CD14-positive monocyte (primary cell): Measurements from ENCODE around the gene TACR1. TPM values are rescaled to one million over a fixed set of nuclear protein-coding genes. Genes with fewer than 3 reads are reported as not detected.

Experiments used
- DNase-seq, 3 donors: peaks; one replicate each; pipeline ENCODE4 v3.0.0-alpha.2; 2011 to 2022
- H2AFZ ChIP-seq: 2 replicates; pipeline ENCODE4 v1.6.0; 2012; ENCODE audit warnings: mild to moderate bottlenecking, low read depth, low read length, inconsistent platforms; ENCODE audit not compliant: insufficient read depth, poor library complexity, severe bottlenecking
- H3K27ac ChIP-seq, 2 donors: 1 replicate in 1 of 2; 2 replicates in 1 of 2; pipeline ENCODE4 v1.5.1; 2012 to 2013; ENCODE audit warnings: low read length in 2 of 2, control low read depth in 1 of 2, inconsistent platforms in 1 of 2, low read depth in 1 of 2, mild to moderate bottlenecking in 1 of 2
- H3K27me3 ChIP-seq, 2 donors: one replicate each; pipeline versions ENCODE4 v1.6.0 to v1.6.1; 2011 to 2013; ENCODE audit warnings: low read length in 2 of 2; ENCODE audit not compliant: control insufficient read depth in 2 of 2, insufficient read depth in 2 of 2
- H3K36me3 ChIP-seq, 2 donors: replicated peaks in 1 of 2; 1 replicate in 1 of 2; 2 replicates in 1 of 2; pipeline versions ENCODE4 v1.5.1 to v1.6.1; 2012 to 2013; ENCODE audit warnings: low read length in 2 of 2, control low read depth in 1 of 2, inconsistent platforms in 1 of 2, mild to moderate bottlenecking in 1 of 2; ENCODE audit not compliant: insufficient read depth in 2 of 2, control insufficient read depth in 1 of 2
- H3K4me1 ChIP-seq, 2 donors: 1 replicate in 1 of 2; 2 replicates in 1 of 2; pipeline versions ENCODE4 v1.5.1 to v1.6.1; 2012 to 2013; ENCODE audit warnings: low read length in 2 of 2, control low read depth in 1 of 2, inconsistent platforms in 1 of 2, mild to moderate bottlenecking in 1 of 2, moderate library complexity in 1 of 2; ENCODE audit not compliant: insufficient read depth in 2 of 2, control insufficient read depth in 1 of 2
- H3K4me2 ChIP-seq: replicated peaks from 2 replicates; pipeline ENCODE3; 2012; ENCODE audit warnings: low read length, moderate library complexity, mild to moderate bottlenecking; ENCODE audit not compliant: poor library complexity, severe bottlenecking; ENCODE audit errors: extremely low read depth
- H3K4me3 ChIP-seq, 3 experiments: fragments of 200-600 bp in 1 of 3; sonication (generic) in 1 of 3; replicated peaks in 1 of 3; 1 replicate in 2 of 3; 2 replicates in 1 of 3; pipeline ENCODE4 v1.5.1; 2011 to 2013; ENCODE audit warnings: low read length in 3 of 3, mild to moderate bottlenecking in 3 of 3, control low read depth in 2 of 3, low read depth in 2 of 3, inconsistent platforms in 1 of 3, moderate library complexity in 1 of 3
- H3K79me2 ChIP-seq: 2 replicates; pipeline ENCODE4 v1.6.0; 2012; ENCODE audit warnings: mild to moderate bottlenecking, control low read depth, inconsistent platforms, low read length, moderate library complexity; ENCODE audit not compliant: insufficient read depth
- H3K9ac ChIP-seq: 2 replicates; pipeline ENCODE4 v1.6.0; 2017; ENCODE audit warnings: low read length, mild to moderate bottlenecking; ENCODE audit not compliant: insufficient read depth, poor library complexity, severe bottlenecking
- H3K9me3 ChIP-seq, 2 donors: replicated peaks in 1 of 2; 1 replicate in 1 of 2; 2 replicates in 1 of 2; pipeline versions ENCODE4 v1.5.1 to v1.6.1; 2012 to 2013; ENCODE audit warnings: low read length in 2 of 2, control low read depth in 1 of 2; ENCODE audit not compliant: control insufficient read depth in 1 of 2, insufficient read depth in 1 of 2
- H4K20me1 ChIP-seq: 2 replicates; pipeline ENCODE4 v1.6.0; 2012; ENCODE audit warnings: mild to moderate bottlenecking, low read length, control low read depth, moderate library complexity; ENCODE audit not compliant: insufficient read depth
- H3K27ac Mint-ChIP-seq, 7 donors: one replicate each; pipeline ENCODE4 v1.8.0; 2020; ENCODE audit warnings: mild to moderate bottlenecking in 7 of 7, mixed read lengths in 7 of 7, moderate library complexity in 6 of 7, inconsistent platforms in 2 of 7
- H3K27me3 Mint-ChIP-seq, 3 donors: one replicate each; pipeline ENCODE4 v1.8.0; 2021 to 2022; ENCODE audit warnings: low read depth in 3 of 3, mild to moderate bottlenecking in 3 of 3, mixed read lengths in 3 of 3, moderate library complexity in 3 of 3, inconsistent platforms in 1 of 3
- H3K36me3 Mint-ChIP-seq, 2 donors: one replicate each; pipeline ENCODE4 v1.8.0; 2020; ENCODE audit warnings: mixed read lengths in 2 of 2, inconsistent platforms in 1 of 2, mild to moderate bottlenecking in 1 of 2
- H3K4me1 Mint-ChIP-seq: one replicate; pipeline ENCODE4 v1.8.0; 2020; ENCODE audit warnings: mild to moderate bottlenecking, mixed read lengths
- H3K4me3 Mint-ChIP-seq, 2 donors: one replicate each; pipeline ENCODE4 v1.8.0; 2020; ENCODE audit warnings: mild to moderate bottlenecking in 2 of 2, mixed read lengths in 2 of 2, moderate library complexity in 1 of 2
- H3K9me3 Mint-ChIP-seq, 7 donors: one replicate each; pipeline ENCODE4 v1.8.0; 2020 to 2022; ENCODE audit warnings: mixed read lengths in 7 of 7, mild to moderate bottlenecking in 6 of 7, moderate library complexity in 6 of 7, inconsistent platforms in 2 of 7
- WGBS: methylation state at CpG from one replicate; pipeline ENCODE4 v1.1.5; 2013; ENCODE audit warnings: missing lambda C conversion rate; ENCODE audit not compliant: insufficient coverage; 5-methylcytosine and 5-hydroxymethylcytosine counted together
- intact Hi-C, 2 donors: fragments of 100-400 bp; cut with micrococcal nuclease; formaldehyde crosslinking; loops; one replicate each; pipeline versions ENCODE4 v1.15.0 to v1.15.1; 2023
- polyA plus RNA-seq, 3 donors: library from polyadenylated mRNA; depleted of rRNA in 1 of 3; unstranded in 2 of 3; stranded (reverse) in 1 of 3; fragments of 300-500 nt in 2 of 3; fragments of >200 nt in 1 of 3; fragmentation: Illumina TruSeq in 2 of 3; gene quantifications; 1 replicate in 2 of 3; 2 replicates in 1 of 3; pipeline ENCODE4 v1.2.3, GENCODE V29; 2012 to 2021
- TF ChIP-seq, protein P1 (sequence below): fragments of 200-600 bp; IDR thresholded peaks from one replicate; pipeline ENCODE4 v1.8.0; 2022; ENCODE audit warnings: antibody characterized with exemption, mild to moderate bottlenecking

TACR1 gene
- polyA plus RNA-seq, 3 donors, result not detected

DNA sequence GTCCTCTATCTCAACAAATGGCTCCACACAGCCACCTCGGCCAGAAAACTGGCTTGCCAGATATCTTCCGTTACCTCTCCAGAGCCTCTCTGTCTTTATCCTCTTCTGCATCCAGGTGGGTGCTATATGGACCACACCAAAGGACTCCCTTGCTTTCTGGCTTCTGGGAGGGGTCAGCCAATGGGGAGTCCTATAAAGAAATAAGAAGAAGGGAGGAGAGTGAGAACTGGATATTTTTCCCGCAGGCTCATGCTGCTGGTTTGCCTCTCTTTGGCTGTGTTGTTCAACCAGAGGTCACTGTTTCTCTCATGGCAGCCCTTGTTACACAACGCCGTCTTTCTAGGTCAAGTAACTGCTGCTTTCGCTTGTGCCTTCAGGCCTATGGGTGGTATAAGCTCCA lies 168.1 kb downstream of the TACR1 start:
- no peak overlapping the region for H3K4me3 ChIP-seq
- no peaks in the 10 kb centered on the region for H3K9me3 ChIP-seq
- no peak overlapping the region for H3K9ac ChIP-seq
- H3K27me3 ChIP-seq, result no peaks in the 10 kb centered on the region
- no peak for DNase-seq
- no peak overlapping the region for H2AFZ ChIP-seq
- H3K4me1 ChIP-seq, result peaks cover 22 to 25% of the 10 kb centered on the region in 2 donors
- 96% methylated on average over 4 of the region's 6 CpGs for WGBS
- Mint-ChIP-seq H3K27ac (no peak overlapping the region), H3K4me1 (peaks cover 24% of the 10 kb centered on the region), H3K9me3 (no peaks in the 10 kb centered on the region), H3K4me3 (no peak overlapping the region), H3K27me3 (peaks cover 0 to 1% (median 0%) of the 10 kb centered on the region in 3 donors), H3K36me3 (no peaks in the 10 kb centered on the region)
- no peaks in the 10 kb centered on the region for H3K36me3 ChIP-seq
- intact Hi-C loops, result no loop called here
- no peaks in the 10 kb centered on the region for H3K79me2 ChIP-seq
- no peak overlapping the region for H3K4me2 ChIP-seq
- H3K27ac ChIP-seq, result no peak overlapping the region
- TF ChIP-seq, protein P1, sequence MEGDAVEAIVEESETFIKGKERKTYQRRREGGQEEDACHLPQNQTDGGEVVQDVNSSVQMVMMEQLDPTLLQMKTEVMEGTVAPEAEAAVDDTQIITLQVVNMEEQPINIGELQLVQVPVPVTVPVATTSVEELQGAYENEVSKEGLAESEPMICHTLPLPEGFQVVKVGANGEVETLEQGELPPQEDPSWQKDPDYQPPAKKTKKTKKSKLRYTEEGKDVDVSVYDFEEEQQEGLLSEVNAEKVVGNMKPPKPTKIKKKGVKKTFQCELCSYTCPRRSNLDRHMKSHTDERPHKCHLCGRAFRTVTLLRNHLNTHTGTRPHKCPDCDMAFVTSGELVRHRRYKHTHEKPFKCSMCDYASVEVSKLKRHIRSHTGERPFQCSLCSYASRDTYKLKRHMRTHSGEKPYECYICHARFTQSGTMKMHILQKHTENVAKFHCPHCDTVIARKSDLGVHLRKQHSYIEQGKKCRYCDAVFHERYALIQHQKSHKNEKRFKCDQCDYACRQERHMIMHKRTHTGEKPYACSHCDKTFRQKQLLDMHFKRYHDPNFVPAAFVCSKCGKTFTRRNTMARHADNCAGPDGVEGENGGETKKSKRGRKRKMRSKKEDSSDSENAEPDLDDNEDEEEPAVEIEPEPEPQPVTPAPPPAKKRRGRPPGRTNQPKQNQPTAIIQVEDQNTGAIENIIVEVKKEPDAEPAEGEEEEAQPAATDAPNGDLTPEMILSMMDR, result no peak
- no peaks in the 10 kb centered on the region for H4K20me1 ChIP-seq

DNA sequence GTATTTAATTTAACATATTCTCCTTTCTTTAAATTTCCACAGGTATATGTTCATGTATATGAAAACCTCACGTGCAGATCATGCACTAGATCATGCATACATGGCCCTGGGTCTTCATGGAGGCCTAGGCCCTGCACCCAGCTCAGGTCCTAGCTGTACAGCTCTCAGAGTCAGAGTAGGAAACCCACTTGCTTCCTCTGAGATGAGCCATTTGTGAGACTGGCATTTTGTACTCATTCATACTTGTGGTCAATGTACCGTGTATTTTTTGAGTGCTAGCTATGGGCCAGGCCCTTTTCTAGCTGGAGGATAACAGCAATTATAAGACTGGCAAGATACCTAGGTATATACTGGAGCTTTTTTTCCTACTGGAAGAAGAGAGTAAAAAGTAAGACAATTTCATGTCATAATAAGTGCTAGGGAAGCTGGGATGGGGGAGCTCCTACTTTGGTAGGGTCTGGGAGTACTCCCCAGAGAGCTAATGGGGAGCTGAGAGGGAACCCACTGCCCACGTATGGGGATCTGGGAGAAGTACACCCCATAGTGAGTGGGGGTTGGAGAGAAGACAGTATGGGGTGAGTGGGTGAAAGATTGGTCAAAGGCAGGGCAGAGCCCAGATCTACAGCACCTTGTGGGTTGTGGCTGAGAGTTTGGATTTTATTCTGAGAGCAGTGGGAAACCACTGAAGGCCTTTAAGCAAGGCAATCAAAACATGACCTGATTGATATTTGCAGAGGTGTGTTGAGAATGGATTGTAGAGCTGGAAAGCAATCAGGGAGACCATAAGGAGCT lies 168.9 kb downstream of the TACR1 start:
- Mint-ChIP-seq H3K9me3 (no peaks in the 10 kb centered on the region), H3K27me3 (peaks cover 0 to 1% (median 0%) of the 10 kb centered on the region in 3 donors), H3K27ac (no peak overlapping the region), H3K36me3 (no peaks in the 10 kb centered on the region), H3K4me1 (peaks cover 22% of the 10 kb centered on the region), H3K4me3 (no peak overlapping the region)
- Histone ChIP-seq H4K20me1 (no peaks in the 10 kb centered on the region), H3K27me3 (no peaks in the 10 kb centered on the region), H3K4me2 (no peak overlapping the region), H3K27ac (no peak overlapping the region), H3K4me1 (peaks cover 20 to 21% of the 10 kb centered on the region in 2 donors), H3K9me3 (no peaks in the 10 kb centered on the region), H3K4me3 (no peak overlapping the region), H3K9ac (no peak overlapping the region), H2AFZ (no peak overlapping the region), H3K79me2 (no peaks in the 10 kb centered on the region), H3K36me3 (no peaks in the 10 kb centered on the region)
- 93% methylated on average over 2 of the region's 3 CpGs for WGBS
- intact Hi-C loops, result no loop called here
- TF ChIP-seq, protein P1, result no peak
- DNase-seq, result no peak
